GM23338 (cell line): Measurements from ENCODE around the gene PSMD3.

Experiments
- CREB1 ChIP-seq: fragments of 250-450 bp; sonication (Bioruptor Pico); IDR thresholded peaks from 2 replicates; pipeline ENCODE4 v1.5.0; 2020; ENCODE audit warnings: low read depth, mild to moderate bottlenecking, moderate library complexity
- CTCF ChIP-seq, 2 experiments: fragments of 200-600 bp in 1 of 2; sonication (generic) in 1 of 2; conservative IDR thresholded peaks; 2 replicates each; pipeline versions ENCODE4 v1.5.1 to v1.6.1; 2016 to 2017; ENCODE audit warnings: antibody characterized with exemption in 2 of 2, low read depth in 2 of 2, mild to moderate bottlenecking in 2 of 2, moderate library complexity in 1 of 2
- EZH2 ChIP-seq: fragments of 200-600 bp; sonication (generic); IDR thresholded peaks from one replicate; pipeline ENCODE4 v1.8.0; 2017; ENCODE audit warnings: antibody characterized with exemption, mild to moderate bottlenecking, low read depth; ENCODE audit not compliant: unreplicated experiment
- EZH2phosphoT487 ChIP-seq: fragments of 200-600 bp; sonication (generic); IDR thresholded peaks from one replicate; pipeline ENCODE4 v1.8.1; 2018; ENCODE audit warnings: antibody characterized with exemption; ENCODE audit not compliant: unreplicated experiment
- POLR2AphosphoS5 ChIP-seq: IDR thresholded peaks from 2 replicates; pipeline ENCODE4 v1.6.1; 2016; ENCODE audit warnings: antibody characterized with exemption, low read depth
- TF ChIP-seq, protein P1 (sequence below): IDR thresholded peaks from one replicate; pipeline ENCODE4 v1.6.1; 2018; ENCODE audit warnings: antibody characterized with exemption; ENCODE audit not compliant: unreplicated experiment

DNA sequence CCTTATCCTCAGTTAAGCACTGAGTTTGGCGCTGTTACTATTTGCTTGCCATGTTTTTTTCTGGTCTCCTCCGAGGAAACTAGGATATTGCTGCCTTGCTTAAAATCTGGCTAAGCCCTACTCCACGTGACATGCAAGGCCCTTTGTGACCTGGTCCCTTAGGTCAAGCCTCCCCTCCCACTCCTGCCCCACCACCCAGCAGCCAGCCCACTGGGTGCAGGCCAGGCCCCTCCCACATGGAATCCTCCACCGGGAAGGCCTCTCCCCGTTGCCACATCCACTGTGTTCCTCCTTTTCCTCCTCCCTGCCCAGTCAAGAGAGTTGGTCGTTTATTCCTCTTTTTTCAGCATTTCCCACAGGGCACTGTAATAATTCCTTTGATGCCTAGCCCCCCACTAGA is 16.2 kb downstream of the PSMD3 start:
- no peak for TF ChIP-seq CTCF (conservative IDR thresholded peaks at IDR 0.05; ENCODE audit: low read depth in 2 of 2)
- TF ChIP-seq EZH2phosphoT487: no peak
- no peak for TF ChIP-seq CREB1
- no peak for TF ChIP-seq POLR2AphosphoS5
- no peak for TF ChIP-seq EZH2
- TF ChIP-seq, protein P1, sequence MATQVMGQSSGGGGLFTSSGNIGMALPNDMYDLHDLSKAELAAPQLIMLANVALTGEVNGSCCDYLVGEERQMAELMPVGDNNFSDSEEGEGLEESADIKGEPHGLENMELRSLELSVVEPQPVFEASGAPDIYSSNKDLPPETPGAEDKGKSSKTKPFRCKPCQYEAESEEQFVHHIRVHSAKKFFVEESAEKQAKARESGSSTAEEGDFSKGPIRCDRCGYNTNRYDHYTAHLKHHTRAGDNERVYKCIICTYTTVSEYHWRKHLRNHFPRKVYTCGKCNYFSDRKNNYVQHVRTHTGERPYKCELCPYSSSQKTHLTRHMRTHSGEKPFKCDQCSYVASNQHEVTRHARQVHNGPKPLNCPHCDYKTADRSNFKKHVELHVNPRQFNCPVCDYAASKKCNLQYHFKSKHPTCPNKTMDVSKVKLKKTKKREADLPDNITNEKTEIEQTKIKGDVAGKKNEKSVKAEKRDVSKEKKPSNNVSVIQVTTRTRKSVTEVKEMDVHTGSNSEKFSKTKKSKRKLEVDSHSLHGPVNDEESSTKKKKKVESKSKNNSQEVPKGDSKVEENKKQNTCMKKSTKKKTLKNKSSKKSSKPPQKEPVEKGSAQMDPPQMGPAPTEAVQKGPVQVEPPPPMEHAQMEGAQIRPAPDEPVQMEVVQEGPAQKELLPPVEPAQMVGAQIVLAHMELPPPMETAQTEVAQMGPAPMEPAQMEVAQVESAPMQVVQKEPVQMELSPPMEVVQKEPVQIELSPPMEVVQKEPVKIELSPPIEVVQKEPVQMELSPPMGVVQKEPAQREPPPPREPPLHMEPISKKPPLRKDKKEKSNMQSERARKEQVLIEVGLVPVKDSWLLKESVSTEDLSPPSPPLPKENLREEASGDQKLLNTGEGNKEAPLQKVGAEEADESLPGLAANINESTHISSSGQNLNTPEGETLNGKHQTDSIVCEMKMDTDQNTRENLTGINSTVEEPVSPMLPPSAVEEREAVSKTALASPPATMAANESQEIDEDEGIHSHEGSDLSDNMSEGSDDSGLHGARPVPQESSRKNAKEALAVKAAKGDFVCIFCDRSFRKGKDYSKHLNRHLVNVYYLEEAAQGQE: no peak
